HG03103 (cell line): Measurements from ENCODE around the gene RAD9A.

Experiments used
- ATAC-seq: cut with Tn5 transposase; IDR thresholded peaks from one replicate; pipeline ENCODE4 v1.9.1; 2021; ENCODE audit warnings: low read depth; ENCODE audit not compliant: unreplicated experiment

RAD9A gene

DNA sequence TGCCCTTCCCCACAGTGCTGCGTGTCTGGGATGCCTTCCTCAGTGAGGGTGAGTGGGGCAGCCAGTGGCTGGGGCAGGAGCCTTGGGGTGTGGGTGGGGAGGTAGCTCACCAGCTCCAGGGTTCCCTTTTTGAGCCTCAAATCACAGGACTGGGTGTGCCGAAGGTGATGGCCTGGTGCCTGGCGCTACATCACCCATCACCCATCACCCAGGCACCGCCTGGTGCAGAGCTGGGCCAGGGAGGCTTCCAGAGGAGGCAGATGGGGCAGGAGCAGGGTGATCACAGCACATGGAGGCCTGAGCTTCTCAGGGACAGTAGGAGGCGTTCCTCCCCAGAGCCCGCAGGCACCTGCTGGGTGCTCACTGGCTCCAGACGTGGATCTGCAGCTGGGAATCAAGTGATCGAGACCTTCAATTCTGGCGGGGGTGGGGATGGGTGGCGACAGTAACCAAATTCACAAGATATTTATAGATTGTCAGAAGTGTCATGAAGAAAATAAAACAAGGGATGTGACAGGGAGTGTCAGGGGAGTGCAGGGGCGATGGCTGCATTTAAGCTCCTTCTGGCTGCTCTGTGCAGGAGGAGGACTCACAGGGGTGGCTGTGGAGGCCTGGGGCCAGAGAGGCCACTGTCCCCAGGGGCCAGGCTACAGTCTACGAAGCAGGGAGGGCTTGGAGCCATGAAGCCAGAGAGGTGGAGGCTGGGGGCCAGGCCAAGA is 15.3 kb downstream of the RAD9A start:
- ATAC-seq: no peak

- no peak for ATAC-seq
Observed at GRCh38 chr11:67407688-67408163, 15.9 kb downstream of the RAD9A start.

DNA sequence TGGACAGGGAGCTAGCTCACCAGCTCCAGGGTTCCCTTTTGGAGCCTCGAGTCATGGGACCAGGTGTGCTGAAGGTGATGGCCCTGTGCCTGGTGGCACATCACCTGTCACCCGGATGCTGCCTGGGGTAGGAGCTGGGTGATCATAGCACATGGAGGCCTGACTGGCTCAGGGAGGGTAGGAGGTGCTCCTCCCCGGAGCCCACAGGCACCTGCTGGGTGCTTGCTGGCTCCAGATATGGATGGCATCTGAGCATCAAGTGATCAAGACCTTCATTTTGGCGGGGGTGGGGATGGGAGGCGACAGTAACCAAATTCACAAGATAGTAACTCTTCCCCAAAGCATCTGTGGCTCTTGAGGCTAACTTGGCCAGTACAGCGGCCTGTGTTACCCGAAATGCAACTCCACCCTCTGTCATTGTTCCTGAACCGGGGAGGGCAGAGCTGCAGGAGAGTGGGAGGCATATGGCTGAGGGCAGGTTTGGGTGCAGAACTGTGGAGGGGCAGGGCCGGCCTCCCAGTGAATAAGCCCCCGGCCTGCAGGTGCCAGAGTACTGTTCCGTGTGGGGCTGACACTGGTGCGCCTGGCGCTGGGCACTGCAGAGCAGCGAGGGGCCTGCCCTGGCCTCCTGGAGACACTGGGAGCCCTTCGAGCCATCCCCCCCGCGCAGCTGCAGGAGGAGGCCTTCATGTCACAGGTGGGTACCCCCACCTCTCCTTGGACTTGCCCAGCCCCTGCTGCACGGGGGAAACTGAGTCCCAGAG is 16.8 kb downstream of the RAD9A start:
- ATAC-seq: no peak

GRCh38 chr11:67409261-67409666 is 17.5 kb downstream of the RAD9A start:
- no peak for ATAC-seq

DNA sequence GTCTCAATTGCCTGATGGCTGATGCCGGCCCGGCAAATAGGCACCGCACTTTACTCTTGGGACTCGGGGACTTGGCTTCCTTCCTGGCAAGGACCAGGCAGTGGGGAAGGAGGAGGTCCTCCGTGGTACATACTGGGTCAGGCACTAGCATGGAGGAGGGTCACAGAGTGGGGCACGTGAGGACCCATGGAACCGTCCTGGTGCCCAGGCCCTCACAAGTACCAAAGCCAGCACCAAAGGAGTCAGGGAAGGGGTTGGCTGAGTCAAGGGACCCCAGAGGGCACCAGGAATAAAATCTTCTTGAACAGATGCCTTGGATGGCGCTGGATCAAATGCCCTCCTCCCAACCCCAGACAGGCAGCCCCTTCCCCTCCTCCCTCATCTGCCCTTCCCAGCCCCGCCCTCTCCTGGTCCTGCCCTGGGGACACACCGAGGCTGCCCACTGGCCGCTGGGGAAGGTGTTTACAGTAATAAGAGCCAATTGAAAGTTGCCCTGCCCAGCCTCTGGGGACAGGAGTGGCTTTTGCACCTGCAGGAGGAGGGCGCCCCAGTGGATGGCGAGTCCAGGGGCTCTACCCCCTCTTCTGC is 18.1 kb downstream of the RAD9A start:
- ATAC-seq: no peak

DNA sequence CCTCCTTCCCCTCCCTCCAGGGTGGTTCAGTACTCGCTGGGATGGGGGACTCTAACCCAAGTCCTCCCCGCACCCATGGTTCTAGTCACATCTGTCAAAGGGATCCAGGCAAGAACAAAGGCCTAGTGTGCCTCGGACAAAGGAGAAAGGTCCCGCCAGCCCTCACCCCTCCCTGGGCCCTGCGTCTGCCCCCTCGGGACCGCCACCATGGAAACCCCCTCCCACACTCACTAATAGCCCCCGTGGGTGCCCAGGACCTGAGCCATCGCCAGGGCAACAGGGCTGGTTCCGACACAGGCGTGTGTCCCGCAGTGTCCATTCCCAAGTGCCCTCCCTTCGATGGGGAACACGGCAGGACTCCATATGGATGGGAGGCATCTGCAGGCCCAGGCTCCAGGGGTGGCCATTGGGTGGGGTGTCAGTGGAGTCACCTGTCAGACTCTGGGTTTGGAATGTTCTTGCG is 18.6 kb downstream of the RAD9A start:
- no peak for ATAC-seq

DNA sequence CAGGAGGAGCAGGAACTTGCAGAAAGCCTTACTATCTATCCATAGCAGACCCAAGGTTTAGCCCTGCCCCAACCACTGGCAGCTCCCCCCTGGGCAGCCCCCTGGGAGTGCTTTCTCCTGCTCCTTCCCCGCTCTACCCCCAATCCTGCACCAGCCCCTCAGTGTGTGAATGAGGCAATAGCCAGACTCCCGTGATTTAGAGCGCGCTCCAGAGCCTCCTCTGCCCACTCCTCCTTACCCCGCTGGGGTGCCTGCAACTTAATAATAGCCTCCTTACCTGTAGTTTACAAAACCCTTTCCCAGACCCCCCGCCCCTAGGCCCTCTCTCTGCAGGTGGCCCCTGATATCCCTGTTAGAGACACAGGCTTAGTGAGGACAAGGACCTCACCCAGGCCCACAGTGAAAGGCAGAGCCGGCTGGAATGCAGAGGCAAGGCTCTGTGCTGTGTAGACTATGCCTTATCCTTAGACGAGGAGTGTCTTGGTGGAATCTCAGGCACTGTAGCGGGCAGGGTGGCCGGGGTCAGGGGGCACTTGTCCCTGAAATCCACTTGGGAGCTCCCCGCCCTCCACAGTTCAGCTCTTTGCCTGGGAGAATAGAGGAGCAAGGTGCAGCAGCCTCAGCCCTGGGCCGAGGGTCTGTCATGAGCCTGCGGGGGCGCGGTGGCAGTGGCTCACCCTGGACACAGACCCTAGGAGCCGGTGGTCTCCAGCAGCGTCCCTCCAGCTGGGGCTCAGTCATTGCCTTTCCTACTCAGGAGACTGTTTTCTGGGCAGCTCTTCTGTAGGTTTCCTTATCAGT is 19.4 kb downstream of the RAD9A start:
- no peak for ATAC-seq

GRCh38 chr11:67411785-67412152 is 20.0 kb downstream of the RAD9A start:
- ATAC-seq: no peak

GRCh38 chr11:67412495-67413179 is 20.9 kb downstream of the RAD9A start:
- ATAC-seq: no peak

- ATAC-seq: no peak
Observed at GRCh38 chr11:67413266-67413849, 21.6 kb downstream of the RAD9A start.

DNA sequence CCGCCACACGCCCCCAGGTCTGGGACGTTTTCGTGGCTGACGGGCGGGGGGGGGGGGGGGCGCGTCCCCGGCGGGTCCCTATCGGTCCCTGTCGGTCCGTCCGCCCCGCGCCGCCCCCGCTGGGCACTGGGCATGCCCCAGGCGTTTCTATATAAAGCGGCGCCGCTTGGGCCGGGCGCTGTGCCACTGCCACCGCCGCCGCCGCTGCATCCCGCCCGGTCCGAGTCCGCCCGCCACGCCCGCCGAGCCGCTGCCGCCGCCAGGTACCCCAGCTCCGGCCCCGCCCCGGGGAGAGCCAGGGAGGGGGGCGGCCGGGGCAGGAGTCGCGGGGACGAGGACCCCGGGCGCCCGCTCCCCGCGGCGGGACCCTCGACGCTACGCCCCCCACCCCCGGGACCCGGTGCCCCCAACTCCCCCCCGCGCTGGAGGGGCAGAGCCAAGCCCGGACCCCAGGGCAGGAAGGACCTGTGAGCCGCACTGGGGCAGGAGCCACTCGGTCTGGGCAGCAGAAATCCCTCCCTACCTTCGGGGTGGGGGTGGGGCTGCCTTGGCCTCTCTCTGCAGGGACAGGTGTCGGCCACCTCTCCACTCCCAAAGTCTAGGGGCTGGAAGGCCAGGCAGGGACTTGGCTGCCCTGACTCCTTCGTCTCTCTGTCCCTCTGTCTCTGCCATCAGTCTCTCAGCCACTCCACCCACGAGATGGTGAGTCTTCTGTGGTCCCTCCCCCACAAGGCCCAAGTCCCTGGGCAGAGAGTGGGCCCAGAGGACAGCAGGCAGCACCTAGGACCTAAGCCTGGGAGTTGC is 23.9 kb downstream of the RAD9A start, which contains the start of gene CARNS1:
TSS of gene CARNS1 (plus strand) at position 178 of the 804 bp plus-strand sequence. CDS start at position 700, 522 bp downstream.
- ATAC-seq: no peak

GRCh38 chr11:67416416-67417335 is 24.9 kb downstream of the RAD9A start:
- ATAC-seq: no peak

DNA sequence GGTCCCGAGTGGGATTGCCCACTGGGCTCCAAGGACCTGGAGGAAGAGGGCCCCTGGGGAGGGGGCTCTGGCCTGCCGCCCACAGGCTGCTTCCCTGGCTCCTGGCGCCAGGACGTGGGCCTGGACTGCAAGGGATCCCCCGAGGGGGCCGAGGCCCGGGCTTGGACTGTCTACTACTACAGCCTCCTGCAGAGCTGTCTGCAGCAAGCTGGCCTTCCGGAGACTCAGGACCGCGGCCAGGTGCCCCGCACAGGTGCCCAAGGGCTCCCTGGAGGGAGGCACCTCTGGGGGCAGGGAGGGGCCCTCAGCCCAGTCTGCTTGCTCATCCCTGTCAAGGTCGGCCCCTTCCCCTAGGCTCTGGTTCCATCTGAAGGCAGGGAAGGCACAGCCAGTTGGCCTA is 25.6 kb downstream of the RAD9A start:
- no peak for ATAC-seq

- no peak for ATAC-seq
Observed at GRCh38 chr11:67418476-67419281, 26.9 kb downstream of the RAD9A start.

- no peak for ATAC-seq
Observed at GRCh38 chr11:67419325-67420049, 27.7 kb downstream of the RAD9A start.

DNA sequence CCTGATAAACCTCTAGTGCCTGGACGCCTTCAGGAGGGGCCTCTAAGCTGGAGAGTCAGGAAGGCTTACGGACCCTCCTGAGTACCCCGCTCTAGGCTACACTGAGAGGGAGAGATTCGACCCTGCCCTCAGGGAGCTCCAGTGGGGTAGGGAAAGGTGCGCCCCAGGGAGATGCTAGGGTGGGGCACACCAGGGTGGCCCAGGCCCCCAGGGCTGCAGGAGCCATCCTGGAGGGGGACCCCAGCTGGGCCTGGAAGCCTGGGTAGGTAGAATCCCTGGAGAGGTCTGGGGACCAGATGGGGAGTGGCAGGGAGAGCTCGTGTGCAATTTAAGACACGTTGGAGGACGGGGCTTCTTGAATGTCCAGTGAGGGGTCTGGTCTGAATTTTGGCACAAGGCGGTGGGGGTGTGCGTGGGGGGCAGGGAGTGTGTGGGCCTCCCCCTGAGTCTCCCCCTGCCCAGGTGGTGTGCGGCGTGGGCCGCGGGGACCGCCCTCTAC is 28.4 kb downstream of the RAD9A start:
- ATAC-seq: no peak
